IMR-90 (cell line): ENCODE data around the gene CD300LG. TPM values are rescaled to one million over a fixed set of nuclear protein-coding genes. Genes with fewer than 3 reads are reported as not detected.

ENCODE experiments used
- ATAC-seq: fragments of 200-7000 bp; cut with Tn5 transposase; 2 replicates; pipeline ENCODE4 v1.9.1; 2020; ENCODE audit warnings: low read depth, mild to moderate bottlenecking, moderate library complexity
- BruUV-seq: library from RNA; stranded (reverse); fragments of 400-500 nt; replicated peaks from 2 replicates; lab custom pipeline; 2021; lab: Mats Ljungman, UMichigan
- CTCF ChIA-PET: fragments of 300-600 bp; formaldehyde crosslinking; extraction: SDS; loops from one replicate; lab custom pipeline; 2021; ENCODE audit warnings: antibody characterized with exemption; lab: Yijun Ruan, JAX
- POLR2A ChIA-PET: fragments of 300-600 bp; sonication (Branson Sonifier 250); formaldehyde crosslinking; loops from one replicate; lab custom pipeline; 2022; ENCODE audit warnings: antibody characterized with exemption; ENCODE audit not compliant: unreplicated experiment; lab: Charles Lee
- DNase-seq: peaks from one replicate; pipeline ENCODE4 v3.0.0; 2013
- H2AFZ ChIP-seq: replicated peaks from 2 replicates; pipeline ENCODE3; 2013; ENCODE audit warnings: low read length, mild to moderate bottlenecking; ENCODE audit not compliant: poor library complexity
- H2AK5ac ChIP-seq: 2 replicates; pipeline ENCODE4 v1.6.1; 2013; ENCODE audit warnings: low read depth, low read length, inconsistent platforms
- H2AK9ac ChIP-seq: replicated peaks from 2 replicates; pipeline ENCODE3; 2013; ENCODE audit warnings: mild to moderate bottlenecking, low read depth, low read length, moderate library complexity; ENCODE audit not compliant: poor library complexity
- H2BK120ac ChIP-seq: 2 replicates; pipeline ENCODE4 v1.6.1; 2013; ENCODE audit warnings: low read depth, low read length, inconsistent platforms
- H2BK15ac ChIP-seq: 3 replicates; pipeline ENCODE4 v1.6.1; 2013; ENCODE audit warnings: low read depth, low read length, inconsistent platforms
- H2BK20ac ChIP-seq: 2 replicates; pipeline ENCODE4 v1.6.1; 2013; ENCODE audit warnings: low read depth, mild to moderate bottlenecking, inconsistent platforms, low read length, moderate library complexity
- H2BK5ac ChIP-seq: 2 replicates; pipeline ENCODE4 v1.6.1; 2013; ENCODE audit warnings: mild to moderate bottlenecking, low read depth, low read length, inconsistent platforms; ENCODE audit not compliant: poor library complexity, severe bottlenecking
- H3K14ac ChIP-seq: replicated peaks from 2 replicates; pipeline ENCODE4 v1.6.1; 2013; ENCODE audit warnings: low read depth, low read length, inconsistent platforms
- H3K18ac ChIP-seq: 2 replicates; pipeline ENCODE4 v1.6.1; 2013; ENCODE audit warnings: low read depth, low read length, control low read depth
- H3K23ac ChIP-seq: 2 replicates; pipeline ENCODE4 v1.6.1; 2013; ENCODE audit warnings: low read depth, low read length, inconsistent platforms
- H3K27ac ChIP-seq: 2 replicates; pipeline ENCODE4 v1.5.1; 2013; ENCODE audit warnings: mild to moderate bottlenecking, control low read depth, low read length; ENCODE audit not compliant: insufficient read depth
- H3K27me3 ChIP-seq: 2 replicates; pipeline ENCODE4 v1.6.1; 2013; ENCODE audit warnings: low read length; ENCODE audit not compliant: control insufficient read depth, insufficient read depth
- H3K36me3 ChIP-seq: 2 replicates; pipeline ENCODE4 v1.6.1; 2013; ENCODE audit warnings: low read length, mixed read lengths; ENCODE audit not compliant: control insufficient read depth, insufficient read depth
- H3K4ac ChIP-seq: 2 replicates; pipeline ENCODE4 v1.6.1; 2013; ENCODE audit warnings: low read depth, low read length, inconsistent platforms
- H3K4me1 ChIP-seq: 2 replicates; pipeline ENCODE4 v1.6.1; 2013; ENCODE audit warnings: low read length, mixed read lengths; ENCODE audit not compliant: control insufficient read depth, insufficient read depth
- H3K4me2 ChIP-seq: 2 replicates; pipeline ENCODE4 v1.6.1; 2013; ENCODE audit warnings: low read depth, mild to moderate bottlenecking, control low read depth, low read length, moderate library complexity
- H3K4me3 ChIP-seq: 2 replicates; pipeline ENCODE4 v1.5.1; 2013; ENCODE audit warnings: low read depth, mild to moderate bottlenecking, control low read depth, low read length, moderate library complexity; ENCODE audit not compliant: insufficient read depth
- H3K56ac ChIP-seq: 2 replicates; pipeline ENCODE4 v1.6.1; 2013; ENCODE audit warnings: low read length, inconsistent platforms; ENCODE audit not compliant: insufficient read depth; ENCODE audit errors: extremely low read depth
- H3K79me1 ChIP-seq, 2 experiments: 2 replicates each; pipeline ENCODE4 v1.6.1; 2013; ENCODE audit warnings: low read length in 2 of 2, inconsistent platforms in 1 of 2, low read depth in 1 of 2
- H3K9ac ChIP-seq: 2 replicates; pipeline ENCODE4 v1.6.1; 2013; ENCODE audit warnings: low read depth, low read length, control low read depth
- H3K9me1 ChIP-seq: 2 replicates; pipeline ENCODE4 v1.6.1; 2013; ENCODE audit warnings: low read length, inconsistent platforms; ENCODE audit not compliant: insufficient read depth
- H3K9me3 ChIP-seq: 2 replicates; pipeline ENCODE4 v1.6.1; 2013; ENCODE audit warnings: low read length; ENCODE audit not compliant: control insufficient read depth, insufficient read depth
- H4K20me1 ChIP-seq: 2 replicates; pipeline ENCODE4 v1.6.1; 2013; ENCODE audit warnings: low read length, inconsistent platforms; ENCODE audit not compliant: insufficient read depth
- H4K5ac ChIP-seq: 2 replicates; pipeline ENCODE4 v1.6.1; 2013; ENCODE audit warnings: mild to moderate bottlenecking, low read depth, low read length, control low read depth
- H4K8ac ChIP-seq, 2 experiments: 2 replicates each; pipeline ENCODE4 v1.6.1; 2013; ENCODE audit warnings: low read depth in 2 of 2, low read length in 2 of 2, control low read depth in 1 of 2, inconsistent platforms in 1 of 2
- H4K91ac ChIP-seq: 2 replicates; pipeline ENCODE4 v1.6.1; 2013; ENCODE audit warnings: low read depth, low read length, inconsistent platforms; ENCODE audit not compliant: insufficient read depth
- BHLHE40 ChIP-seq: fragments of 150-350 bp; IDR thresholded peaks from 2 replicates; pipeline ENCODE4 v1.6.1; 2016; ENCODE audit warnings: mild to moderate bottlenecking, low read depth, low read length
- CEBPB ChIP-seq: IDR thresholded peaks from 2 replicates; pipeline ENCODE4 v1.6.1; 2012; ENCODE audit warnings: low read depth, low read length, improper control_type of control experiment
- CTCF ChIP-seq: conservative IDR thresholded peaks from 2 replicates; pipeline ENCODE4 v1.5.1; 2012; ENCODE audit warnings: mild to moderate bottlenecking, low read depth, low read length, improper control_type of control experiment
- ELK1 ChIP-seq: fragments of 150-350 bp; IDR thresholded peaks from 2 replicates; pipeline ENCODE4 v1.6.1; 2016; ENCODE audit warnings: low read depth, mild to moderate bottlenecking, low read length, moderate library complexity, borderline replicate concordance
- FOS ChIP-seq: fragments of 150-350 bp; IDR thresholded peaks from 2 replicates; pipeline ENCODE4 v1.6.1; 2016; ENCODE audit warnings: low read depth, low read length
- MAFK ChIP-seq: IDR thresholded peaks from 2 replicates; pipeline ENCODE4 v1.6.1; 2012; ENCODE audit warnings: low read depth, low read length, improper control_type of control experiment
- MAZ ChIP-seq: IDR thresholded peaks from 2 replicates; pipeline ENCODE4 v1.6.1; 2012; ENCODE audit warnings: low read depth, mild to moderate bottlenecking, low read length, improper control_type of control experiment, moderate library complexity, borderline replicate concordance
- MXI1 ChIP-seq: IDR thresholded peaks from 2 replicates; pipeline ENCODE4 v1.6.1; 2012; ENCODE audit warnings: low read depth, mild to moderate bottlenecking, low read length, moderate library complexity, borderline replicate concordance
- POLR2A ChIP-seq: IDR thresholded peaks from 2 replicates; pipeline ENCODE4 v1.6.1; 2012; ENCODE audit warnings: mild to moderate bottlenecking, low read depth, low read length
- RAD21 ChIP-seq: IDR thresholded peaks from 2 replicates; pipeline ENCODE4 v1.6.1; 2012; ENCODE audit warnings: low read length, improper control_type of control experiment
- RCOR1 ChIP-seq: IDR thresholded peaks from 2 replicates; pipeline ENCODE4 v1.6.1; 2012; ENCODE audit warnings: mild to moderate bottlenecking, low read length, improper control_type of control experiment; ENCODE audit not compliant: insufficient replicate concordance
- SMC3 ChIP-seq: fragments of 150-350 bp; IDR thresholded peaks from 2 replicates; pipeline ENCODE4 v1.6.1; 2016; ENCODE audit warnings: low read depth, mild to moderate bottlenecking, antibody characterized with exemption, low read length, moderate library complexity
- USF2 ChIP-seq: fragments of 150-350 bp; IDR thresholded peaks from 2 replicates; pipeline ENCODE4 v1.6.1; 2017; ENCODE audit warnings: mild to moderate bottlenecking, antibody characterized with exemption, low read length, low read depth
- whole genome bisulfite sequencing, 2 experiments: methylation state at CpG; one replicate each; pipeline versions ENCODE4 v1.1.5 to v1.1.7; 2013; ENCODE audit warnings: missing lambda C conversion rate in 2 of 2; ENCODE audit not compliant: insufficient read length in 1 of 2; ENCODE audit errors: extremely low coverage in 2 of 2; 5-methylcytosine and 5-hydroxymethylcytosine counted together
- dilution Hi-C: fragments of 300-500 bp; cut with HindIII; formaldehyde crosslinking; loops from one replicate; pipeline ENCODE4 v1.14.3; 2018; ENCODE audit warnings: low sequenced_read_pairs; ENCODE audit not compliant: unreplicated experiment
- in situ Hi-C: fragments of 300-500 bp; cut with MboI; formaldehyde crosslinking; loops from 3 replicates; pipeline ENCODE4 v1.14.3; 2019; ENCODE audit warnings: low sequenced_read_pairs, inconsistent platforms, mixed read lengths
- intact Hi-C: fragments of 100-400 bp; cut with micrococcal nuclease; formaldehyde crosslinking; loops from 2 replicates; pipeline ENCODE4 v1.10.0; 2022
- polyA plus RNA-seq, 3 experiments: library from polyadenylated mRNA; depleted of rRNA; stranded (reverse); fragments of >200 nt; gene quantifications; 2 replicates each; pipeline ENCODE4 v1.2.3, GENCODE V29; 2012; ENCODE audit warnings: low replicate concordance in 1 of 3
- total RNA-seq: library from RNA; depleted of rRNA; stranded (reverse); fragments of >200 nt; gene quantifications from 2 replicates; pipeline ENCODE4 v1.2.3, GENCODE V29; 2012

Gene CD300LG
- total and polyA plus RNA-seq, 2 of the 4 experiments (the other 2 are of a cell fraction), result not detected

GRCh38 chr17:43810226-43810715 is 36.7 kb upstream of the CD300LG start:
- intact Hi-C loops (no loop called here), in situ Hi-C loops (no loop called here)
- no peak overlapping the region for H2AK5ac ChIP-seq

More at GRCh38 chr17:43810226-43810715, 36.7 kb upstream of the CD300LG start:
- no peaks in the 10 kb centered on the region for H3K27me3 ChIP-seq
- H3K36me3 ChIP-seq, result peaks cover 23% of the 10 kb centered on the region
- no peak overlapping the region for H3K23ac ChIP-seq
- H2AK9ac ChIP-seq, result no peak overlapping the region
- H3K18ac ChIP-seq, result no peak overlapping the region
- no peak overlapping the region for H3K27ac ChIP-seq
- no peak overlapping the region for H3K4me2 ChIP-seq
- no peak overlapping the region for H3K4me3 ChIP-seq
- H3K4me1 ChIP-seq, result peaks cover 6% of the 10 kb centered on the region
- H3K79me1 ChIP-seq, result peaks cover 3 to 8% of the 10 kb centered on the region in 2 experiments; a peak in 2 of 4 replicates
- no peak overlapping the region for H2AFZ ChIP-seq
- H4K8ac ChIP-seq, result no peak overlapping the region
- no peak overlapping the region for H2BK120ac ChIP-seq
- H3K56ac ChIP-seq, result no peak overlapping the region
- ChIA-PET POLR2A (no interaction called here), CTCF (no interaction called here)
- no peaks in the 10 kb centered on the region for H4K20me1 ChIP-seq
- dilution Hi-C loops, result no loop called here
- H3K9ac ChIP-seq, result no peak overlapping the region
- H2BK20ac ChIP-seq, result no peak overlapping the region
- H4K5ac ChIP-seq, result no peak overlapping the region
- H2BK15ac ChIP-seq, result no peak overlapping the region
- 83% methylated on average over 1 of the region's 4 CpGs; no CpG with 5 or more reads in 1 of the 2 experiments for whole genome bisulfite sequencing, 2 experiments
- no peak for ATAC-seq
- no peak overlapping the region for H3K14ac ChIP-seq
- no peak overlapping the region for H4K91ac ChIP-seq
- no peaks in the 10 kb centered on the region for H3K9me3 ChIP-seq
- no peak for DNase-seq
- TF ChIP-seq USF2 (no peak), POLR2A (no peak), CEBPB (no peak), RAD21 (no peak), BHLHE40 (no peak), RCOR1 (no peak), MAZ (no peak), MAFK (no peak), FOS (no peak), ELK1 (no peak), MXI1 (no peak), CTCF (no peak), SMC3 (no peak)
- H3K4ac ChIP-seq, result no peak overlapping the region
- H3K9me1 ChIP-seq, result peaks cover 8% of the 10 kb centered on the region; the same call in 1 of the 2 replicates
- no TSS peak for BruUV-seq
- H2BK5ac ChIP-seq, result no peak overlapping the region
